Muscle of back (tissue), 11 donors: ENCODE results near the gene KIAA0513. TPM values are rescaled to one million over a fixed set of nuclear protein-coding genes. Genes with fewer than 3 reads are reported as not detected.

ENCODE experiments used
- DNase-seq, 3 donors: peaks; one replicate each; pipeline versions ENCODE4 v3.0.0 to v3.0.0-alpha.2; 2013
- polyA plus RNA-seq, 10 donors: library from polyadenylated mRNA; unstranded; fragments of 120-200 nt; gene quantifications; one replicate each; pipeline ENCODE4 v1.2.1, GENCODE V29; 2013; ENCODE audit not compliant: insufficient read length in 10 of 10

The KIAA0513 gene
- polyA plus RNA-seq, 10 donors, result 1.7 to 3.9 (median 2.5) TPM

DNA sequence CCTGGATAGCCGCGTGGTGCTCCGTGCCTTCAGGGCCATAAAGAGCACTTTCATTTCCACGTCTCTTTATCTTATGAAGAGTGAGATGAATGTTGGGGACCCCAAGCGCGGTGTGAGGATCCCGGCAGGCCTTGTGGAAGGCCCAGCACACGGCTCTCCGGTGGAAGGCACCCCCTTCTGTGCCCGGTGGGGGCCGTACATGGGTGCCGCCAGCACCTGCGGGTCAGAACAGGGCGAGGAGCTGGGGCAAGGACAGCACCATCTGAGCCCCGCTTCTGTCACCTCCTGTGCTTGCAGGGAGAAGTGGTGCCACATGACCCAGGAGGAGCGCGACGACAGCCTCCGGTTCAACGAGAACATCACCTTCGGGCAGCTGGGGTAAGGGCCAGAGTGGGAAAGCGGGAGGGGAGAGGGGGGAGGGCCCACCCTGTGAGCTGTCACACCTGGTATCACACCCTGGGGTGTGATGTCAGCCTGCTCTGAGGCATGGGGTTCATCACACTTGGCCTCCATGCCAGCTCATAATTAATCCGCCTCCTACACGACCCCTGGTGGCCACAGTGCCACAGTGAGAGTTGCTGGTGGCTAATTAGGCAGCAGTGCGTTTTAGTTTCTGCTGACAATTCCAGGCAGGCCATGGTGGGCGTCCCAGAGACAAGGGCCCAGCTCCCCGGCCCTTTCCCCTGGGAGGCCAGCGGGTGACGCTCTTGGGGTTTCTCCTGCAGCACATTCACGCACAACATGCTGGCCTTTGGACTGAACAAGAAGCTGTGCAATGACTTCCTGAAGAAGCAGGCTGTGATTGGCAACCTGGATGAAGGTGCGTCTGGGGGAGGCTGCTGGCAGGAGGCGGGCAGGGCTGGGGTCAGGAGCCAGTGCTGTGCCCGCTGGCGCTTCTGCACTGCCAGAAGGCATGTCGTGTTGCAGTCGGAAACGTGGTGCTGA lies 59.0 kb downstream of the KIAA0513 start:
- DNase-seq, result peak; percentile 18 to 79 (median 45)

DNA sequence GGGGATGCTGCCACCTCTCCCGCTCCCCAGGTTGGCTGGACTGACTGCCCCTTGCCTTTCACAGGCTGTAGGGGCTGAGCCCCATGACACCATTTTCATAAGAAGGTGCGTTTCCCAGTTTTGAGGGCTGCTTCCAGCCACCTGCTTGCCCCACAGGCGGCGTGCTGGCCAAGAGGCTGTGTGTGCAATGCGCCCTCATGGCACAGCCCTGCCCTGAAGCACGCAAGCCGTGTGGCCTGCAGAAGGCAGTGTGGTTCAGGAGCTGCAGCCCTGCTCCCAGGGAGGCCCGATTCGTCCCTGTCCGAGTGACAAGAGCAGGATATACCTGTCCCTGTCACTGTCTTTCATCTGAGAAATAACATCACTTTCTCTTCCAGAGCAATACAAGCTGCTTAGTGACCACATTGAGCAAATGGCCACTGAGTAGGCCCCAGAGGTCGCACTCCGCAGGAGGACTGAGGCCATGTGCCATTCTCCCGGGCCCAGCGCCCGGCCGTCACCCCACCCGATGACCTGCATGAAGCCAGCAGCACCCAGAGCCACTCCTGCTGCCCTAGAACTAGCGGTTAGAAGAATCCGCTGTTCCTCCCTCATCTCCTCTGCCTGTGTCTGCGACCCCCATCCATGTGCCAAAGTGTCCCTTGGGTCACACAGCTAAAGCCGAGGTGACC lies 60.4 kb downstream of the KIAA0513 start:
- no peak for DNase-seq

DNA sequence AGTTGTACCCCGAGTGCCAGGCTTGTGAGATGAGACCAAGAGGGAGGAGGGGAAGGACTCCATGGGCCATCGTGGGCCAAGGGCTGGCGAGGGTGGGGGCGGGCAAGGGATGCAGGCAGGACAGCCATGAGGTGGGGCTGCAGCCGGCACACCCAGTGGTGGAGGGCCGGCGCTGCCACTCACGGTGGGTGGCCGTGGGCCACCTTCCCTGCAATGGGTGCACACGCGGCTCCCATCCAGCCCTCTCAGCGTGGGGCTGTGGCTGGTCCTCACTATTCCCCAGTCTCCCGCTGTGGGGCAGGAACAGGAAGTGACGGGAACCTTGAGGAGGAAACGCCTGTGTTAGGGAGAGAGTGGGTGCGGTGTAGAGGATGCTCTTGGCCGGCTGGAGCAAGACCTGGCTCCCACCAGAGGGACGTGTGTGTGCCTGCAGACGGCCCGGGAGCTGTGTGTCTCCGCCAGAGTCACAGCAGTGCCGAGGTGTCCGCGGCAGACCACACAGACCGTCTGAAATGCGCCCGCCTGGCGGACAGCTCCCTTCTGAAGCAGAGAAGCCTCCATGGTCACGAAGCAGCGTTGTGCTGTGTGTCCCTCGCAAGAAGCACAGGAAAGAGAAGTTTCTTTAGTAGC lies 61.1 kb downstream of the KIAA0513 start:
- no peak for DNase-seq

DNA sequence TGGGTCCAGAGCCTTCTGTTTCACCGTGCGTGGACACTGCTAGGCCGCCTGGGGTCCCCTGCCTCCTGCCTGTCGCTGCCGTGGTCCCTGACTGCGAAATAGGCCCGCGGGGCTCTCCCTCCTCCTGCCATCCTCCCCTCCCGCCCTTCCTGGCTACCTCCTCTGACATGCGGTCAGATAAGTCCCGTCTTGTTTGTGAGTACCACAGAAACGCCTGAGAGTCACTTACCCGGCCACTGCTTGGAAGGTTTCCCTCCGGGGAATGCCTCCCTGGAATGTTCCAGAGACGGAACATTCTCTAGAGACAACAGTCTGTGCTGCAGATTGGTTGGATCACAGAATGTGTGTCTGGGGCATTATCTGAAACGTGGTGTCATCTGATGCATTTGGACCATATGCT lies 61.9 kb downstream of the KIAA0513 start:
- no peak for DNase-seq

DNA sequence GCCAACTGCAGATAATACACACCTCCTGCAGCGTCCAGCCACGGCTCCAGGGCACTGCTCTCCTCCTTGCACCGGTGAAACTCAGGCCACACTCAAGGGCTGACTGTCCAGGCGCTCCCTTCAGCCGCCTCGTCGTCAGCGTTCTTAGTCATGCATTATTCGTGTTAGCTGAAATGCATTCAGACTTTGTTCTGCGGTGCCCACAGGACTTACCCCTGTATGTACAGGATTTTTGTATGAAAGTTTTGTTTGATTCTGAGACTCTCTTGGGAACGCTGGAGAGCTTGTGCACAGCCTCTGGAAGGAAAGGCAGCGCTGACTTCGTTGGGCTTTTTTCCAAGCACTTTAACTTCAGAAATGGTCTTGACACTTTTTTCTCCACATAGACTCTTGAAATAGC lies 62.6 kb downstream of the KIAA0513 start:
- no peak for DNase-seq

DNA sequence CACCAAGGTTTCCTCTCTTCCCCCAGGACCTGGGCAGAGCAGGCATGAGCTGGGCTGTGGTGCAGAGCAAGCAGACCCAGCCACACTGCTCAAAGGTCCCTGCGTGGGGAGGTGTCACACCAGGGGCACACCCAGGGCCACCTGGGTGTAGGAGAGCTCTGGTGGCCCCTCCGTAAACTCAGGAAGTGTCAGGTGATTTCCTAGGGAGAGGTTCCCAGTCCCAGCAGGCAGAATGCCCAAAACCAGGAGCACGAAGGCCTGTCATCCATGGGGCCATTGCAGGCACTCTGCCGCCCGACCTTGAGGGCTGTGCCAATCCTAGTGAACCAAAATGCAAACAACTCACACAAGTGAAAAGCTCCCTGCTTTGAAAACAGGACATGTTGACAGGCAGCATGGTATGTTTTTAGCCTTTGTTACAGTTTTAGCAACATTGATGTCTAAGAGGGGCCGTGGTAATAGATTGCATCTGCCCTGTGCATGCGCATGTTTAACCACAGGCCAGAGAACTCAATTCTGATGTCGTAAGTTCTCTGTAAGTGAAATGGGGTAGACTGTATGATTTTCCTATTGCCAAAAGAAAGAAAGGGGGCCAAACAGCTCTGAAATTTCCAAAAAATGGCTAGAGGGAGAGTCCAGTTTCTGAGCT lies 63.4 kb downstream of the KIAA0513 start:
- no peak for DNase-seq

DNA sequence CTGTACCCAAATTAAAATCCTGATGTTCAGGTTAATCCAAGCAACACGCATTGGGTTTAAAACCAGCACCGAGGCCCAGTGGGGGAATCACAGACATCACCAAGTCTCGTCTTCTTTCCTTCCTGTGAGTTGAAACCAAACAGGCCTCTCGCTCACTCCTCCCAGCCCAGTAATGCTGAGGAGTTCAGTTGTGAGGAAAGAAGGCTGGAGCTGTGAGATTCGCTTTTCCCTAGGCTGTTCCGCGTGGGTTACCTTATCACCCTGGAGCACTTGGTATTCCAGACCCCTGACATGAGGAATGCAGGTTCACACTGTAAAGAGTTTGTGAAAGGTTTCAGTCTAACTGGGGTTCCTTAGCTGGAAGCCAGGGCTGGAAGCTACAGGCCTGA lies 63.9 kb downstream of the KIAA0513 start:
- DNase-seq, result no peak

DNA sequence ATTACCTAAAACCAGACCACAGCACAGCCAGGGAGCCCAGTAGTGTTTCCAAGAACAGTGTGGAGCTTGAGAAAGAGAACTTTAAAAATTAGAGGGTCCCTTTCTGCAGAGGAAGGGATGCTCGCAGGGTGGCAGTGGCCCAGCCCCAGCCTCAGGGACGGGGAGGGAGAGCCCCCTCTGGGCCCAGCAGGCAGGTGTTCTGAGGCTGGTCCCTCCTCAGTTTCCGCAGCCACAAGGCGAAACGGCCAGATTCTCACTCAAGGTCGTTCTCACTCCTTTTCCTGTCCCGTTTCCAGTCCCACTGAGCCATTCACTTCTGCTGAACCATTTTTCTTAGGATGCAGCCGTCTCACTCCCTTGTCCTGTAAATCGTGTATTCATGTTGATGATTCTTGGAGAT lies 64.7 kb downstream of the KIAA0513 start:
- no peak for DNase-seq

DNA sequence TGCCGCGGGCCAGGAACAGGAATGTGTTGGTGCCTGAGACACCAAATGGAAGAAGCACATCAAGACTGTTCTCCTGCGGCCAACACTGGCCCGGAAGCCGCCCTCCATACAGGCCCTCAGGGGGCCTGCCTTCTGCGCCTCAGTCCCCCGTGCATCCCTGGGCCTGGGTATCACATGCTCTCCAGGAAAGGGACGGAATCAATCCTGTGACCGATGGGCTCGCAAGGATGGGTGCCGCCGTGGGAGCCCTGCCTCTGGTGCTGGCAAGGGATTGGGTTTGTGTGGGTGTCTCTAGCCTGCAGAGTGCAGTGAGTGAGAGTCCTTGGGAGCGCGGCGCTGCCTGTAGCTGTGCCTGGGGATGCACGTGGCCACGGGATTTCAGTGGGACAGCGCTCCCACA lies 65.3 kb downstream of the KIAA0513 start:
- DNase-seq, result no peak

DNA sequence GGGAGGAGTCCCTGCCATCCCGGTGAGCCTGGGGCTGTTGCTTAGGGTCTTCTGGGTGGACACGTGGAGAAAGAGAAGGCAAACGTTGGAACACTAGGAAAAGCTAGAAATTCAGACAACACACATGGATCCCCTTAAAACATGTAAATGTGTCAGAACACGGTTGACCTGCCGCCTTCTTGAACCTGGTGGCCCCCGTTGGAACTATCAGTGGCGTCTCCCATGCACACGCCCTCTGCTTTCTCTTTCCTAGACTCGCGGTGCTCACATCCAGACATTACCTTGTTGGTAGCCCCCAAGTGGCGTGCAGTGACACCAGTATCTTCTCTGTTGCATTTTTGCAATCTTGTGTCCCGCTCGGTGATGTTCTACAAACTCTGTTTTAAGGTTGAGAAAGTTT lies 66.1 kb downstream of the KIAA0513 start:
- no peak for DNase-seq

DNA sequence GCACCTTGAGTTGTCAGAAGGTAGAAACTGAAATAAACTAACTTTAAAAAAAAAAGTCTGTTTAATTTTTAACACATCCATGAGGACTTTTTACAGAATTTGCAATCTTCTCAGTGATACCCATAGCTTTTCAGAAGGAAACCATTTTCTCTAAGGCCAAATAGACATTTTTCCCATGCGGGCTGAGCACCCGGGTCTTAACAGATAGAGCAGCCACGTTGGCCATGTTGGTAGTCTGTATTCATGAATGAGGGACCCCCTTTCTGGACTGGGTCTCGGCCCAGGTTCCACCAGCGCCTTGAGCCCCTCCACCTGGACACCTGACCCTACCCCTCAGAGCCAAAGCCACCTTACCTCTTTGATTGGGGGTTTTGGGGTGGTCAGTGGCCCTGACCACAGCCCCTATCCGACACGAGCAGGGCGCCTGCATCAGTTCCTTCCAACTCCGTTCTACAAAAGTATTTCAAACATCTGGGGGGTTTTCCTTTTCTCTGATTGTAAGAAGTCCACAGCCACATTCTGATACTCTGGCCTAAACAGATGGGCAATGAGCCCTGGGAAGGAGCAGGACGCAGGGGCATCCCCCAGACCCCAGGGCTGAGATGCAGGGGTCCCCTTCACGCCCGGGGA lies 66.7 kb downstream of the KIAA0513 start:
- no peak for DNase-seq

DNA sequence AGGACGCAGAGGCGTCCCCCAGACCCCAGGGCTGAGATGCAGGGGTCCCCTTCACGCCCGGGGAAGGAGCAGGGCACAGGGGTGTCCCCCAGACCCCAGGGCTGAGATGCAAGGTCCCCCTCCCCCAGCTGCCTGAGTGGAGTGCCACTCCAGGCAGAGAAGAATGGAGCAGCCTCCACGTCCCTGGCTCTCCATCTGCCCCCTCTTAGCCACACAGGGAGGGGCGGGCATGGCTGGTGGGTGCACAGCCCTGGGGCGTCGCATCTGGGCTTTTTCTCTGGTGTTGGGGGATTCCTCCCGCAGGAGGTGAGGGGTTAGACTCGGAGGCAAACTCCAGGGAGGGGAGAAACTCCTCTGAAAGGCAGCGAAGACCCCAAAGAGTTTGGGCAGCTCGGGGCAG lies 67.2 kb downstream of the KIAA0513 start:
- no peak for DNase-seq

DNA sequence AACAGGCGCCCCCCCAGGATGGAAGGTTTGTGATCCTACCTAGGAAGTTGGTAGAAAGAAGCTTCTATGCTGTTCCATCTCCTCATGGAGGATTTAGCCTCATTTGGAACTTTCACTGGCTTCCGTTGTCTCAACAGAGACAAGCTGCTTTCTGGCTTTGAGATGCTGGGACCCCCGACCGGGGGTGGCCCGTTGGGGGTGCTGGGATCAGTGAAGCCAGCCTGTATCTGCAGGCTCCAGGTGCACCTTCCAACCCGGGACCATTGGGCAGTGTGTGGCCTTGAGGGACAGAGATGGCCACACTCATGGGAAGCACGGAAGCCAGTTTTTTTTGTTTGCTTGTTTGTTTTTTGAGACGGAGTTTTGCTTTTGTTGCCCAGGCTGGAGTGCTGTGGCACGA lies 69.3 kb downstream of the KIAA0513 start:
- DNase-seq, result no peak

DNA sequence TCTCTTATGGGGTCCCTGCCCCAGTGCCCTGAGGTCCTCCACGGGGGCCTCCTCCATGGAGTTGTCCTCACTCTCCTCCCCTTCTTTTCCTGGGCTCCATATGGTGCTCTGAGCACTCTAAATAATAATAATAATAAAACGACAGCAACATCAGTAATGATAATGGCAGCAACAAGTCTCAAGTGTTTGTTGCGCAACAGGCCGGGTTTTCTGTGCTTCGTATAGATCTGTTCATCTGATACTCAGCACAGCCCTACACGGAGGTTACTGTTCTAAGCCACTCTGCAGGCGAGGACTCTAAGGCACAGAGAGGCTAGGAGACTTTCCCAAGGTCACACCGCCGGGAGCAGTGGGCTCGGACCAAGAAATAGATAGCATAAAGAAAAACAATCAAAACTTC lies 71.0 kb downstream of the KIAA0513 start:
- no peak for DNase-seq

DNA sequence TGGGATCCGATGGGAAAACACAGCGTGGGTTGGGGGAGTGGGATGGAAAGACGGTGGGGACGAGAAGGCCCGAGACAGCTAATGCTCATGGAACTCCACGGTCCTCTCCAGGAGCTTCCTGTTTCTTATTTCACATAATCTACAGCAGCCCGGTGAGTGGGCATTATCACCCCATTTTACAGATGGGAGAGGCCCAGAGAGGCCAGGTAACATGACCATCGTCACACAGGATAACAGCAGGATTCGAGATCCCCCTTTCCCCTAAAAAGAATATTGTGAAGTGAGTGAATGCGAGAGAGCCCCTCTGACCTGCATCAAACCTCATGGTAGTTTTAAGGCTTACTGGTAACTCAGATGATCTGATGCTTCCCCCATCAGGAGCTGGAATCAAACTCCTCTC lies 72.7 kb downstream of the KIAA0513 start:
- no peak for DNase-seq

DNA sequence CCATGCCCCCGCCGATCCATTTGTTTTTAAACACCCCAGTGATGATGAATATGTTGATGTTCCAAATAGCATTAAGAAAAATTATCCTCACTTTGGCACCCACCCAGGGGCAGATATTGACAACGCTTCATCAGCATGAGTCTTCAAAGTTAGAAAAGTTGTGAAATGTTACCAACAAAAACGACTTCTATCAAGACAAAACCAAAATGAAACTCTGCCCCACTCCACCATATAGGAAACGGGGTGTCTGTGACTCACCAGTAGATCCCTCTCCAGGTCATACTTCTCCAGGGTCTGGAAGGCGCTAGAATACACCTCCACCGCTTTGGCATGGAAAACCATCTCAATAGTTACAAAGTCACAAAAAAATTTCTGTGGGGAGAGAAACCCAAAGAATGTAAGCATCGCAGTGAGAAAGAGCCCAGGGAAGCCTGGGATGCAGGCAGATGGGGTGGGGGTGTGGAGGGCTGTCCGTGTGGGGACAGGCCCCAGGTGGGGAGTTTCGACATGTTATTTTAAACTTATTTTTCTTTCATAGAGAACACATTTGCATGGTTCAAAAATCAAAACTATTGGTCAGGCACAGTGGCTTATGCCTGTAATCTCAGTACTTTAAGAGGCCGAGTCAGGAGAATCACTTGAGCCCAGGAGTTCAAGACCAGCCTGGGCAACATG lies 74.5 kb downstream of the KIAA0513 start:
- no peak for DNase-seq

DNA sequence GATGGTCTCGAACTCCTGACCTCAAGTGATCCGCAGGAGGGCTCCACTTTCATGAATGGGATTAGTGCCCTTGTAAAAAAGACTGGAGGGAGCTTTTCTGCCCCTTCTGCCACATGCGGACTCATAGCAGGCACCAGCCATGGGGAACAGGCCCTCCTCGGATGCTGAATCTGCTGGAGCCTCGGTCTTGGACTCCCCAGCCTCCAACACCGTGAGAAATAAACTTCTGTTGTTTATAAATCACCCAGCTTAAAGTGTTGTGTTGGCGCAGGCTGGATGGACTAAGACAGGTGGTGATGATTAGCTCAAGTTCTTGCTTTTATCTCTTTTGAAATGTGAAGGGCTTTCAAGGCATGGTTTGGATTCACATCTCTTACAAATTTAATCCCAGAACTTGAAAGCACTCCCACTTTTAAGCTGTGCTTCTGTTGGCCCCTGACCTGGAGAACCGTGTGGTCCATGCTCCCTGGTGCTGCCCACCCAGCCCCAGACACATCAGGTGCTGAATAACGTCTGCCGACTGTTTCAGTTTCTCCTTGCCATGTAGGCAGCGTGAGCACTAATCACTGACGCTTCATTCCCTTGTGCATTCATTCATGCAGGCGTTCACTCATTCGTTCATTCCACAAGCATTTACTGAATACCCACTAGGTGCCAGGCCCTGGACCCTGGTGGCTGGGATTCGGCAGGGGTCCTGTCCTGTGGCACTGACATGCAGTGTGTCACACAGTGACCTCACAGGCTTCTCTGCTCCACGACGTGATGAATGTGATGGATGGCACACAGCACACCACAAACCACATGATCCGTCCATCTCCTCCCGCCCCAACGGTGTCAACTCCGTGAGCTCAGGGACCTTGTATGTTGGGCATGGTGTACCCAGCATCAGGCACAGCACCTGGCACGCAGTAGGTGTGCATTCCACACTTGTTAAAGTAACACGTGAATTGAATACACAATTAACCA lies 75.8 kb downstream of the KIAA0513 start:
- DNase-seq, result no peak

DNA sequence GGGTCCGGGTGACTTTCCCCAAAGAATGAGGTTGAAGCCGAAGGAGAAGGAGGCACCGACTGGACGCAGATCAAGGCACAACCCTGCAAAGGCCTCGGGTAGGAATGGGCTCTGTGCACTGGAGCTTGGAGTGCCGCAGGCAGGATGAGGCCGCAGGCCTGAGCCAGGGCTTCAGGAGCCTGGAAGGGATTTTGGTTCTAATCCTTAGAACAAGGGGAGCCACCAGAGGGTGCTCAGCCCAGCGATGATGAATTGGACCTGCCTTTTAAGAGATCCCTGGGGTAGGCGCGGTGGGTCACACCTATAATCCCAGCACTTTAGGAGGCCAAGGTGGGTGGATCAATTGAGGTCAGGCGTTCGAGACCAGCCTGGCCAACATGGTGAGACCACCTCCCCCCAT lies 76.6 kb downstream of the KIAA0513 start:
- no peak for DNase-seq

DNA sequence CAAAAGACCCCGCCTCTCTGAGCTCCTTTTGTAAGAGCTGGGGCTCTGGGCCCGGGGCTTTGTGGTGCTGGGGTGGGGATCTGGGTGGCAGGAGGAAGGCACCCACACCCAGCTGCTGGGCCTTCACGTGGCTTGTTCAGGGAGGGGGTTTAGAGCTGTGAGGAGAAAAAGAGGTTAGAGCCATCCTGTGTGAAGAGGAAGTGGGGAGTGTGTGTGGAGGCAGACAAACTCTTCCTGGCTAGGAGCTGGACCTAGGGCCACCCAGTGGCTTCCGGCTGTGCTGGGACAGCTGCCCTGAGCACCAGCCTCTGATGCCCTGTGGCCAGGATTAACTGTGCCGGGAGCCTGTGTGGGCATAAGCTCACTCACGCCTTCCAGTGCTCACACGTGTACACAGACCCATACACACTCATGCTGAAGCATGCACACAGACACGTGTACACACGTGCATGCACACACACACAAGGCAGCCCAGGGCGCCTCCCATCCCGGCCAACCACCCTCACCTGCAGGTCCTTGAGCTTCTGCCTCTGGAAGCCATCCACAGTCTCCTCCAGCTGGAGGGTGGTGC lies 77.3 kb downstream of the KIAA0513 start:
- DNase-seq, result peak in 1 of 3 donors; percentile 47

DNA sequence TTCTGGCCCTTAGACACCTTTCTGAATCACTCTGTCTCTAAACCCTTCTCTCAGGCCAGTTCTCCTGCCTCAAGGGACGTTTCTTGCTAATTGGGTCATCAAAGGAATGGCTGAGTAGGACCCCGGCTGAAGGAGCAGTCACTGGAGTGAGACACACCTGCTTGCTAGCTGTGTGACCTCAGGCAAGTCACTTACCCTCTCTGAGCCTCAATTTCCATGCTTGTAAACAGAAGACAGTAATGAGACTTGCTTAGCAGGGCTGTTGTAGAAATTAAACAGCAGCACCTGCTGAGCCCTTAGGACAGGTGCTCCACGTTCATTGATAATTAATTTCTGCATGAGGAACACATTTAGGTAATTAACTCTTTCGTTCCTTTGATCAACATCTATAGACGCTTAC lies 77.9 kb downstream of the KIAA0513 start:
- DNase-seq, result no peak
